ENCODE measurements around the gene STPG3. TPM values are rescaled to one million over a fixed set of nuclear protein-coding genes. Genes with fewer than 3 reads are reported as not detected.

The STPG3 gene
- total RNA-seq, 1 experiment from 2014 or later: not detected

DNA sequence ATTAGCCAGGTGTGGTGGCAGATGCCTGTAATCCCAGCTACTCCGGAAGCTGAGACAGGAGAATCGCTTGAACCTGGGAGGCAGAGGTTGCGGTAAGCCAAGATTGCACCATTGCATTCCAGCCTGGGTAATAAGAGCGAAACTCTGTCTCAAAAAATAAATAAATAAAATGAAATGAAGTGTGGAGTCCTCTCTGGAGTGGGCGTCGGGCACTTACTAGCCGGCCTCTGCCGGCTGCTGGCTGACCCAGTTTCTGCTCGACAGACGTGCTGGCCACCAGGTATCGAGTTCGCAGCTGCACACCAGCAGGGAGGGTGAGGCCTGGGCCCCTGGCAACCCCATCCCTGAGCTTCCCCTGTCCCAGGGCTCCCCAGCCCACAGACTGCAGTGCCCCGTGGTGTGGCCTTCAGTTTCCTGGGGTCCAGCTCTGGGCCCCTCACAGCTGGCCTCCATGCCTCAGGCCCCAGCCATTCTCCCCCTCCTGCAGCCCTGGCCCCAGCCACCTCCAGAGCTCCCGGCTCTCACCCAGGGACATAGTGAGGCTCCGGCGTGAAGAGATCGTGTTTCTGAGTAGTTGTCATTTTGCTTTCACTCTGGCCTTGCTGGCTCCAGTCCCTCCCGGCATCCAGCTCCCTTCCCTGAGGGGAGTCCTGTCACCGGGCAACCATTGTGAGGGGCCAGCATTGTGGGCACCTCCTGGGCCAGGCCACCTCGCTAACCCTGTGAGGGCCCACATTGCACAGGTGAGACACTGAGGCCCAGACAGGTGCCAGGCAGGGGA is 3.8 kb upstream of the STPG3 start:
- intact Hi-C loops (cut with micrococcal nuclease; ENCODE audit: unreplicated experiment): no loop called here
- H3K27me3 Mint-ChIP-seq (ENCODE audit: unreplicated experiment): no peaks in the 10 kb centered on the region
- no TSS peak for BruUV-seq (replicated peaks)
- H3K4me3 Mint-ChIP-seq (ENCODE audit: low read depth, unreplicated experiment): no peak overlapping the region
- peaks cover 41% of the 10 kb centered on the region for H3K36me3 Mint-ChIP-seq (ENCODE audit: insufficient read depth, unreplicated experiment)
- H3K4me1 Mint-ChIP-seq (ENCODE audit: low read depth, unreplicated experiment): peaks cover 9% of the 10 kb centered on the region
- H3K27ac Mint-ChIP-seq (ENCODE audit: unreplicated experiment): no peak overlapping the region
- no peak for DNase-seq
- TF ChIP-seq CTCF (IDR thresholded peaks at IDR 0.05; ENCODE audit: unreplicated experiment): no peak
- H3K9me3 Mint-ChIP-seq (ENCODE audit: low read depth, unreplicated experiment): no peaks in the 10 kb centered on the region
- CTCF ChIA-PET: no interaction called here

- Mint-ChIP-seq H3K36me3 (ENCODE audit: insufficient read depth, unreplicated experiment) (peaks cover 36% of the 10 kb centered on the region), H3K9me3 (ENCODE audit: low read depth, unreplicated experiment) (no peaks in the 10 kb centered on the region), H3K27ac (ENCODE audit: unreplicated experiment) (no peak overlapping the region), H3K27me3 (ENCODE audit: unreplicated experiment) (no peaks in the 10 kb centered on the region), H3K4me1 (ENCODE audit: low read depth, unreplicated experiment) (peaks cover 9% of the 10 kb centered on the region), H3K4me3 (ENCODE audit: low read depth, unreplicated experiment) (no peak overlapping the region)
- TF ChIP-seq CTCF (IDR thresholded peaks at IDR 0.05; ENCODE audit: unreplicated experiment): no peak
- intact Hi-C loops (cut with micrococcal nuclease; ENCODE audit: unreplicated experiment): no loop called here
- BruUV-seq (replicated peaks): no TSS peak
- CTCF ChIA-PET: no interaction called here
- DNase-seq: no peak
These were observed 3.2 kb upstream of the STPG3 start for GRCh38 chr9:137247916-137248175.

- no peak for DNase-seq
- TF ChIP-seq CTCF (IDR thresholded peaks at IDR 0.05; ENCODE audit: unreplicated experiment): no peak
- Mint-ChIP-seq H3K27ac (ENCODE audit: unreplicated experiment) (no peak overlapping the region), H3K9me3 (ENCODE audit: low read depth, unreplicated experiment) (no peaks in the 10 kb centered on the region), H3K4me3 (ENCODE audit: low read depth, unreplicated experiment) (no peak overlapping the region), H3K27me3 (ENCODE audit: unreplicated experiment) (no peaks in the 10 kb centered on the region), H3K36me3 (ENCODE audit: insufficient read depth, unreplicated experiment) (peaks cover 28% of the 10 kb centered on the region), H3K4me1 (ENCODE audit: low read depth, unreplicated experiment) (no peaks in the 10 kb centered on the region)
- CTCF ChIA-PET: interaction anchor here (0.6 kb wide), 1 partner anchor 307 kb away, joined by 4 read pairs; no protein-coding TSS in a partner anchor
- BruUV-seq (replicated peaks): no TSS peak
- intact Hi-C loops (cut with micrococcal nuclease; ENCODE audit: unreplicated experiment): no loop called here
These were observed 525 bp upstream of the STPG3 start for GRCh38 chr9:137250329-137251193.

DNA sequence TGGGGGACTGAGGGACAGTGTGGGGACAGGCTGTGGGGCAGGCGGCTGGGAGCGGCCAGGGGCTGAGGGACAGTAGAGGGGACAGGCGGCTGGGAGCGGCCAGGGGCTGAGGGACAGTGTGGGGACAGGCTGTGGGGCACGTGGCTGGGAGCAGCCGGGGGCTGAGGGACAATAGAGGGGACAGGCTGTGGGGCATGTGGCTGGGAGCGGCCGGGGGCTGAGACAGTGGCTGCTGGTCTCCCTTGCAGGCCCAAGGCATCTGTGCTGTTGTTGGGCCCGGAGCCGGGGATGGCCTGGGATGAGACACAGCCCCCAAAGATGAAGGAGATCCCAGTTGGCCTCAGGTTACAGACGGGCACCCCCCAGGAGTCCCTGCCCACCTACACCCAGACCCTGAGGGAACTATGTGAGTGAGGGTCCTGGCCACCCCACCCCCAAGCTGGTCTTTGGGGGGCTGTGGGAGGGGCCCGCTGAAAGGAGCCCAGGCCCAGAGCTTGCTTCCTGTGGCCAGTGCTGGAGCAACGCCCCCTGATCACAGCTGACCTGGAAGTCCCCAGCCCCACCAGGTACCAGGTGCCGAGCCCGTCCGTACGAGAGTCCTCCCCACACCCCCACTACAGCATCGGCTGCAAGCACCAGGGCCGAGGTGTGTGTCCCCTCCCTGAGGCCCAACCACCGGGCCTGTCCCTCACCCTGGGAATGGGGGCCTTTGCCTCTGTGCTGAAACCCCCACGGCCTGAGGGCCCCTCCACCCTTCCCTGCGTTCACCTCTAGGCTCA is 593 bp downstream of the STPG3 start:
- H3K27me3 Mint-ChIP-seq (ENCODE audit: unreplicated experiment): no peaks in the 10 kb centered on the region
- no peak overlapping the region for H3K27ac Mint-ChIP-seq (ENCODE audit: unreplicated experiment)
- H3K9me3 Mint-ChIP-seq (ENCODE audit: low read depth, unreplicated experiment): no peaks in the 10 kb centered on the region
- H3K4me3 Mint-ChIP-seq (ENCODE audit: low read depth, unreplicated experiment): no peak overlapping the region
- intact Hi-C loops (cut with micrococcal nuclease; ENCODE audit: unreplicated experiment): no loop called here
- CTCF ChIA-PET: interaction anchor here (0.6 to 1.0 kb wide), 2 partner anchors 10 to 306 kb away, joined by 3 to 4 read pairs; no protein-coding TSS in a partner anchor
- H3K36me3 Mint-ChIP-seq (ENCODE audit: insufficient read depth, unreplicated experiment): peaks cover 39% of the 10 kb centered on the region
- no peak for TF ChIP-seq CTCF (IDR thresholded peaks at IDR 0.05; ENCODE audit: unreplicated experiment)
- BruUV-seq (replicated peaks): no TSS peak
- H3K4me1 Mint-ChIP-seq (ENCODE audit: low read depth, unreplicated experiment): no peaks in the 10 kb centered on the region
- no peak for DNase-seq
